ENCODE results near the gene SGPP2. TPM values are rescaled to one million over a fixed set of nuclear protein-coding genes. Genes with fewer than 3 reads are reported as not detected.

SGPP2 gene
- polyA plus RNA-seq, 2 of the 4 experiments (the other 2 are of a cell fraction): 0.10 to 0.26 TPM

- ChIA-PET POLR2A (no interaction called here), CTCF (no interaction called here)
- no peak for DNase-seq (ENCODE audit: low read depth in 1 of 2, low spot score in 1 of 2)
- Histone ChIP-seq H3K4me2 (peak overlapping the region; percentile 96), H3K27ac (peak overlapping the region in 1 of 2 experiments; percentile 73; a peak in 1 of 6 replicates), H3K4me3 (peak overlapping the region; percentile 67), H3K9me3 (no peaks in the 10 kb centered on the region), H3K4me1 (peaks cover 5% of the 10 kb centered on the region; the same call in 1 of the 3 replicates)
- 75% methylated on average over 17 of the region's 23 CpGs for WGBS (ENCODE audit: missing lambda C conversion rate)
- no peak for ATAC-seq
- no peak for FAIRE-seq
- TF ChIP-seq ZC3H11A (IDR thresholded peaks at IDR 0.05) (no peak), HOXB13 (CRISPR knock-in tag; IDR thresholded peaks at IDR 0.05; ENCODE audit: low read depth) (no peak), POLR2AphosphoS2 (conservative IDR thresholded peaks at IDR 0.05; ENCODE audit: low read length) (no peak), REST (IDR thresholded peaks at IDR 0.05) (no peak)
Observed at GRCh38 chr2:222423632-222424275, 589 bp upstream of the SGPP2 start.

- no peaks in the 10 kb centered on the region for H3K9me3 ChIP-seq
- 70% methylated on average over 24 of the region's 74 CpGs for WGBS (ENCODE audit: missing lambda C conversion rate)
- peak overlapping the region; percentile 67 for H3K4me3 ChIP-seq
- ChIA-PET POLR2A (no interaction called here), CTCF (no interaction called here)
- H3K27ac ChIP-seq: peak overlapping the region; percentile 31 to 73; a peak in 2 of 6 replicates
- ATAC-seq: peak; percentile 46 to 55; a peak in 4 of 6 replicates
- no peak for TF ChIP-seq NFE2L2 (conservative IDR thresholded peaks at IDR 0.05; ENCODE audit: low read length)
- TF ChIP-seq MAX (IDR thresholded peaks at IDR 0.05): no peak
- TF ChIP-seq PHF8 (IDR thresholded peaks at IDR 0.05; ENCODE audit: borderline replicate concordance, low read depth): no peak
- TF ChIP-seq HOXB5 (CRISPR knock-in tag; IDR thresholded peaks at IDR 0.05): no peak
- TF ChIP-seq JUN (IDR thresholded peaks at IDR 0.05): no peak
- TF ChIP-seq ESRRA (IDR thresholded peaks at IDR 0.05; ENCODE audit: borderline replicate concordance, low read length): no peak
- no peak for TF ChIP-seq RARB (CRISPR knock-in tag; IDR thresholded peaks at IDR 0.05)
- no peak for TF ChIP-seq CBX2 (IDR thresholded peaks at IDR 0.05; ENCODE audit: borderline replicate concordance, low read depth)
- no peak for TF ChIP-seq BCL3 (IDR thresholded peaks at IDR 0.05)
- TF ChIP-seq JUNB (IDR thresholded peaks at IDR 0.05): no peak
- no peak for TF ChIP-seq POLR2A (IDR thresholded peaks at IDR 0.05; ENCODE audit: low read length)
- no peak for TF ChIP-seq FOSL2 (IDR thresholded peaks at IDR 0.05)
- TF ChIP-seq FOSL2 (CRISPR knock-in tag; IDR thresholded peaks at IDR 0.05): no peak
- TF ChIP-seq MYC (IDR thresholded peaks at IDR 0.05; ENCODE audit: borderline replicate concordance, low read length): no peak
- TF ChIP-seq ZC3H11A (IDR thresholded peaks at IDR 0.05): no peak
- no peak for TF ChIP-seq USF2 (IDR thresholded peaks at IDR 0.05)
- peaks cover 5% of the 10 kb centered on the region; the same call in 1 of the 3 replicates for H3K4me1 ChIP-seq
- H3K4me2 ChIP-seq: peak overlapping the region; percentile 96
- no peak for DNase-seq (ENCODE audit: low read depth in 1 of 2, low spot score in 1 of 2)
- no peak for FAIRE-seq
Observed at GRCh38 chr2:222424729-222425671, 657 bp downstream of the SGPP2 start.

Measured in A549 (cell line).